GM03348 (cell line): Measurements from ENCODE around the gene PTTG2.
"Not testable (repeated sequence)": the region's sequence is repeated elsewhere in the genome, so short reads cannot be mapped to it uniquely, and the experiment has no call there.

Source experiments
- DNase-seq: peaks from one replicate; pipeline ENCODE4 v3.0.0; 2012; ENCODE audit warnings: low spot score

PTTG2 gene

DNA sequence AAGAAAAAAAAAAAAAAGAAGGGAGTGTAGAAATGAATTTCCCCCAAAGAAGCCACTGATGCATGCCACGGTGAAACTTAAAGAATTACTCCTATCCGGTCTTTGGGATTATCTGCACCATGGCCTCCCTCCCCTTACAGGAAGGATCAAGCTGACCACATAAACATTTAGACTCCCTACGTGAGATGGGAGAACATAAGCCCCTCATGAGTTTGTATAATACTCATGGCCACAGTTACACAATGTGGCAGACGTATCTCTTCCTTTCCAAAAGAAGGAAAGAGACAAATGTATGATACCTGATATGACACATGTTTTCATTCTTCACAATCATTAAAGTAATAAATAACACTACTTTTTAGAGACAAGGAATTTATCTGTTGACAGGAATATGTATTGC, 3.3 kb upstream of the PTTG2 start:
- no peak for DNase-seq

DNA sequence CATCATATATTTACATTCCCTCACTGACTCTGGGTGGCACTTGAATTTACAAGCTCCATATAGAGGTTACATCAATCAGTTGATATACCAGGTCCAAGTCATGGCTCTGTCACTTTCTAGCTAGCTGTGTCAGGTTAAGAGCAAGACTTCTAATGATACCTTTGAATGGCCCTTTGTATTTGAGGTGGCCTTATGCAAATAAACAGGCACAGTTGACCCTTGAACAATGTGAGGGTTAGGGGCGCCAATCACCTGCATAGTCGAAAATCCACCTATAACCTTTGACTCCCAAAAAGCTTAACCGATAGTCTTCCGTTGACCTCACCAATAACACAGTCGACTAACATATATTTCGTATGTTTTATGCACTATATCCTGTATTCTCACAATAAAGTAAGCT, 1.3 kb upstream of the PTTG2 start:
- no peak for DNase-seq

DNA sequence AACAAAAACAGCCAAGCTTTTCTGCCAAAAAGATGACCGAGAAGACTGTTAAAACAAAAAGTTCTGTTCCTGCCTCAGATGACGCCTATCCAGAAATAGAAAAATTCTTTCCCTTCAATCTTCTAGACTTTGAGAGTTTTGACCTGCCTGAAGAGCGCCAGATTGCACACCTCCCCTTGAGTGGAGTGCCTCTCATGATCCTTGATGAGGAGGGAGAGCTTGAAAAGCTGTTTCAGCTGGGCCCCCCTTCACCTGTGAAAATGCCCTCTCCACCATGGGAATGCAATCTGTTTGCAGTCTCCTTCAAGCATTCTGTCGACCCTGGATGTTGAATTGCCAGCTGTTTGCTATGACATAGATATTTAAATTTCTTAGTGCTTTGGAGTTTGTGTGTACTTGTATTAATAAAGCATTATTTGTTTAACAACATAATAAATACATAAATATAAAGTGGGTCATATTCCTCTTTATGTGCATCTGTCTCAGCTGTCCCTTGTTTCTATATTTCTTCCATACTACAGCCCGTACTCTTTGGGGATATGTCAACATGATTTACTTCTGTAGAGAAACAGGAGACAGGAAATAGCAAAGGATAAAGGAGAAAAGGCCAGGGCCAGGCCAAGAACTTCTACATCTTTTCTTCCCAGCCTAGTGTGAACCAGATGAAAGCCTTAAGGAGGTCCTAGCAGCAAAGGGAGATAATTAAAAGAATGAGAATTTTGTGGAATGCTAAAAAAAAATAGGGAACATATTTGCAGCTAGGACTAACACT, 667 bp downstream of the PTTG2 start:
- no peak for DNase-seq

DNA sequence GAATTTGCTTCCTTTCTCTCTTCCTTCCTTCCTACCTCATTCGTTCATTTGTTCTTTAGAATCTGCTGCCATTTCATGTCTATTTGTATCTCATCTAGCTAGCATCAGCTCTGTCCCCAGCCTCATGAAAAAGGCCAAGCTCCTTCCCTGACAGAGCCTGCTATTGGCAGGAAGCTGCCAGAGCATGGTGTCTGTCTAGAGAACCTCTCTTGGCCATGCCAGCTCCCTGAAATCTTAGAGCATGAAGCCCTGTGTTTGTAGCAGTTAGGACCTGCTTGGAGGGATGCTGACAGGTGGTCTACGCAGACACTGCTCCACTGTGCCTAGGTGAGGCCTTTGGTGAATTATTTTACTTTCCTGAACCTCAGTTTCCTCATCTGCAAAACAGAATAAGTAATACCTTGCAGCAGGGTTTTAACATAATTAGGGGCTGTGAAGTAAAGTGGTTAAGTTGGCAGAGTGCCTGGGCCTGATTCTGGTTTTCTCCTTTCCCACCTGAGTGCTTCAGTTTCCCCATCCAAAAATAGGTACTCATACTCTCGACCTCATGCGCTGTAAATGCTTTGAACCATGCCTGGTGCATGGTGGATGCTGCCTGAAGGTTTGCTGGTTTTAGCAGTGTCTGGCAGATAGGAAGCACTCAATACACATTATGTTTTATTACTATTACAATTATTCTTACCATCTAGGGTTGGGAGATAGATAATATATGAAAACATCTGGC, 4.7 kb downstream of the PTTG2 start:
- DNase-seq = no peak

DNA sequence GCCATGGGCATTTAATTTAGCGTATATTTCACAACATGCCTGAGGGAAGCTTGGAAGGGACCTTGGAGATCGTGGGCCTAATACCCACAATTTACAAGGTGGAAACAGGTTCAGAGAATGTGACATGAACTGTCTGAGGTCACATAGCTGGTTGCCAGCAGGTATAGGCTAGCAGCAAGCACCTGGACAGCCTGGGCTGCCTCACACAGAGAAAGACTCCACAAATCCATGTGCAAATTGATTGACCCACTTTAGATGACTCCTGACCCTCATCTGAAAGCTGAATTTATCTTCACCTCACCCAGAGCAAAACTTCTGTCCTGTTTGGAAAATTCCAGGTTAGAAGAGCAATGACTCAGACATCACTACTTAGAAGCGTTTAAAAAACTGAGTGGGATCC, 5.8 kb downstream of the PTTG2 start:
- DNase-seq = no peak

DNA sequence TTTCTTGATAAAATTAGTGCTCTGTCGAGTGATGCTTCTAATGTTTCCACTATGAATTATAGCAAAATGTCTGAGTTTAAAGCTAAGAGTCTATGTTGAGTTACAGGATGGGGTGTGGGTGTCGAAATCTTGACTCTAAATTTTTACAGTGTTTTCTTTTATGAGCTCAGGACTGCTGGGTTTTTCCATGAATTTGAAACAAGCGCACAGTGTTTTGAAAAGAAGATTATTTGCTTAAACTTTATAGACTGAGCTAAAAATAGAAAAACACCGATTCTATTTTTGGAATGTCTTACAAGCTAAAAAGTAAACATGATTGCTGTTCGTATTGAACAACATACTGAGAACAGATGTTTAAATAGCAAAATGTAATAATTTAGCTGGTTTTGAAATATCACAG, 7.5 kb downstream of the PTTG2 start:
- DNase-seq = no peak

DNA sequence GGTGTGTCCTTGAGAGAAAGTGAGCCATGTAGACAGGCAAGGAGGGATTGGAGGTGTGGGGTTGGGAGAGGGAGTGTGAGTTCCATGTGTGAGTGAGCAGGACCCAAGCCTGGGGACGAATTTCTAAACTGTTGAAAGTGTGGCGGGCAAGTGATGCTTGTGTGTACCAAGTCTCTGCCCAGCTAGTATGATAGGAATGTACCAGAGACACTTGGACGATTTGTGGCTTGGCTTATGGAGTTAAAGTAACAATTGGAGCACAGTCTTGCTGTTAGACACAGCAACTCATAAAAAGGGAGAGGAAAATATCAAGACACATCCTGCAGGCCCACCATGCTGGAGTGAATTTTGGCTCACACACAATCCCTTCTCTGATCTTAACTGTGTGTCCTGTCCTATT, 8.5 kb downstream of the PTTG2 start:
- DNase-seq = no peak

DNA sequence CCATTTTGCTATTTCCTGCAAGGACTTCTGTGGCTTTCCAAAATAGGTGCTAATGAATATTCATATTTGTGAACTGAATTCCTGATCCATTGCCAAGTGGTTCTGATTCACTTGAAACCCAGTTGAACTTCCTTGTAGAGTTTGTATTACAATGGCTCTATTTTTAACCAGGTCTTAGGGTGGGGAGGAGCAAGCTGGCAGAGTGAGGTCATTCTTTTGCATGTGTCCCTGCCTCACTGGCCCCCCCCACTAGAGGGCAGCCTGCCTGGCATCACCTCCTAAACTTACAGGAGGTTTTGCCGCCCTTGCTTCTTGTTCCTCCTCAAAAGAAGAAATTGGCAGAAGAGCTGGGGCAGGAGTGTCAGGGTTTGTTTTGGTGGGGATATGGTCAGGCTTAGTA, 10.5 kb downstream of the PTTG2 start:
- DNase-seq = peak; percentile 34

DNA sequence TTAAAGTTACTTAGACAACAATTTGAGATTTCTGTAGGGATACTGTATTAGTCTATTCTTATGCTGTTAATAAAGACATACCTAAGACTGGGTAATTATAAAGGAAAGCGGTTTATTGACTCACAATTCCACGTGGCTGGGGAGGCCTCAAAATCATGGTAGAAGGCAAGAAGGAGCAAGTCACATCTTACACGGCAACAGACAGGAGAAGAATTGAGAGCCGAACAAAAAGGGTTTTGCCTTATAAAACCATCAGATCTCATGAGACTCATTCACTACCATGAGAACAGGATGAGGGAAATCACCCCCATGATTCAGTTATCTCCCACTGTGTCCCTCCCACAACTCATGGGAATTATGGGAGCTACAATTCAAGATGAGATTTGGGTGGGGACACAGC, 11.0 kb downstream of the PTTG2 start:
- no peak for DNase-seq

DNA sequence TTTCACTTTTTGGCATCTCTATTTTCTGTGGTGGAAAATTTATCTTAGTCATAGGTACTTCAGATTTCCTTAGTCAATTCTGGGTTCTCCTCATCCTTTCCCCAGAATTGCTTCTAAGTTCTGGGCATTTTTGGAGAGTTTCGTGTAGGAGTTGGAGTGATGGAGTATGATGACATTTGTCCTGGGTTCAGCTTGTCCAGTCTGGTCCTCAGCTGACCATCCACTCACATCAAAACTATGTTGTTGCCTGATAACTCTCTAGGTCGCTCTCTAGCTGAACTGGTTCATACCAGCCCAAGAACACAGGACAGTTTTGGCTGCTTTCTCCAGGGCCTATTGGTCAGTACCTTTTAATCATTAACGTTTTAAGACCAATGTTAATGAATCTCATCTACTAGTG, 13.2 kb downstream of the PTTG2 start:
- DNase-seq = no peak

DNA sequence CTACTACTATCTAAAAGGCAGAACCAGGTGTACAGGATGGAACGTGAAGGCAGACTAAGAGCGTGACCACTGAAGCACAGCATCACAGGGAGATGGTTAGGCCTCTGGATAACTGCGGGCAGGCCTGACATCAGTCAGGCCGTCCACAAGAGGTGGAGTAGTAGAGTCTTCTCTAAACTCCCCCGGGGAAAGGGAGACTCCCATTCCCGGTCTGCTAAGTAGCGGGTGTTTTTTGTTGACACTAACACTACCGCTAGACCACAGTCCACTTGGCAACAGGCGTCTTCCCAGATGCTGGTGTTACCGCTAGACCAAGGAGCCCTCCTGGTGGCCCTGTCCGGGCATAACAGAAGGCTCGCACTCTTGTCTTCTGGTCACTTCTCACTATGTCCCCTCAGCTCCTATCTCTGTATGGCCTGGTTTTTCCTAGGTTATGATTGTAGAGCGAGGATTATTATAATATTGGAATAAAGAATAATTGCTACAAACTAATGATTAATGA, 15.2 kb downstream of the PTTG2 start:
- DNase-seq = not testable (repeated sequence)

DNA sequence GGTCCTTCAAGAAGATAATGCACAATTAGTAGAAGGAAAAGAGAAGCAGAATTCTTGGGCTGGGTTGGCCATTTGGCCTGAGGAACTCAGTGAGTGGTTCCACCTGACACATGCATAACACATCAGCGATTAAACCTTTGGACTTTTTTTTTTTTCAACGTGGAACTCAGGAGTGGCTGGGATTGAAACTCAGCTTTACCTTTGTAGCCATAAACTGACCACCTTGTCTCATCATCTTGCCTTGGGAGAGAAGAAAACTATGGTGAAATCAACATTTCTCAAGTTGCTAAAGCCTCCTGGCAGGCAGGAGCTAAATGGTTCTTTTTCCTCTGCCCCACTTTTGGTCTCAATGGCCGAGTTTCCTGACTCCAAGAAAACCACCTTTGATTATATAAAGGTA, 16.3 kb downstream of the PTTG2 start:
- no peak for DNase-seq

DNA sequence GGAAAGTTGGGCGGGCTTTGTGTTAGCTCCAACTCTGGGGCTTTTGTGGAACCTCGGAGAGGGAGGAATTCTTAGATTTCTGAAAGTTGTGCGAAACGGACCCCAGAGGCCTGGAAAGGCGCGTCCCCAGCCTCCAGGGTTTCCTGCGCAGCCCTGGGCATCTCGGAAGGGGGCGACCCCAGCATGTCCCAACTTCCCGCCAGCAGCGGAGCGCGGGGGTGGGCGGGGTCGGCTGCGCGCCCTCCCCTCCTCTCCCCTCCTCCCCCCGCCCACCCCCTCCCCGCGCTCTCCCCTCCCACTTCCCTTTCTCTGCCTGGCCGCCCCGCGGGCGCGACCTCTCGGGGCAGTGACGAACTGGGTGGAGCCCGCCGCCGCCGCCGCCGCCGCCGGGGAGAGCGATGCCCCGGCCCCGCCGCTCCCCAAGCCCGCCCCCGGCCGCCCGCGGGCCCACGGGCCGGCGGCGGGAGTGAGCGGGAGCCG, 16.8 kb downstream of the PTTG2 start:
- peak; percentile 92 for DNase-seq

DNA sequence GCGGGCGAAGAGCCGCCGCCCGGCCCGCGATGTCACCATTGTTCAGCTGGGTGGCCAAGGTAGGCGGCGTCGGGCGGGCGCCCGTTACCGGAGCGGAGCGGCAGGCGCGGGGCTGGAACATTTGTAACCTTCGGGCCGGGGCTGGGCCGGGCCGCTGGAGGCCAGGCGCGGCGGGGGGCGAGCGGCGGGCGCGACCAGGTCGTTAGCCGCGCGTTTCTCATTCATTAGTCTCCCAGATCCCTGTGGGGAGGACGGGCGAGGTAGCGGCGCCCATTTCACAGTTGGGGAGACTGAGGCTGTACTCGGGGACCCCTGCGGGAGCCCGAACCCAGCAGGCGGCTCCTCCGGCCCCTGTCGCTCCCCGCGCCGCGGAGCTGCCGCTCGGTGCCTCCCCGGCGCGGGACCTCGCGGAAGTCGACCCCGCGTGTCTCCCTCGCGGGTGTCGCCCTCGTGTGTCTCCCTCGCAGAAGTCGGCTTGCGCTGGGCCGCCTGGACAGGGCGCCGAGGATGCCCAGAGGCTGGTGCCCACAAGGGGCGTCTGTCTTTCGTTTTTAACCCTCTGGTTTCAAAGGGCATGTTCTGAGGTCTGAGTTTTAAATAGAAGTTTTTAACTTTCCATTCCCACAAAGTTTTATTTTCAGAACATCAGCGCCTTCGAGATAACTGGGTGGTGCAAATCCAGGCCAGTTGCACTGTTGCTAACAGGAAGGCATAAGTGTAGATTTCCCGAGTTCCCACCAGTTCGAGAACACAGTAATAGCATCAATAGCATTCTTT, 17.5 kb downstream of the PTTG2 start:
- peak; percentile 88 for DNase-seq

DNA sequence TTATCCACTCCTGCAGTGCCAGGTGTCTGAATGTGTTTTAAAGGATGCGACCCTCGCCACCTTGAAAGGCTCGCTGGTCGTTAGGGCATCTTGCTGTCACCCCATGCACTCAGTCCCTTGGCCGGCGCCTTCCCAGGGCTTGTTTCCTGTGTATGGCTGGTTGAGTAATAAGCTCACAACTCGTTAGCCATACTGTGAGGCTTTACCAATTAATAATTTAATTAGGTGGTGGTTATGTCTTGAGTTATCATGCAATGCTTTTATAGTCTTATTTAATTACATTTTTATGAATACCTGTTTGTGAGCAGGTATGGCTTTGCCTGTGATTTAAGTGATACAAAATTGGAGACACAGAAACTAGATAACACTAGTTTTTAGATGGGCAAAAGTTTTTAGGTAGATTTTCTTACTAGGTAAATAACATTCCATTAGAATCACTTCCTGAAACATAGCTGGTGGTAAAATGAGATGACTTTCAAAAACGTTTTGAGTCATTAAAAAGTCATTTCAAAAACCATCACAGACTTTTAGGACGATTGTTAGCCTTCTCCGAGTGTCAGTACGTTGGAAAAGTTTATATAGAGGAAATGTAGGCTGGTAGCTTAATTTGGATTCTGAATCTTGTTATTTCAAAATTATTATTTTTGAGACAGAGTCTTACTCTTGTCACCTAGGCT, 18.2 kb downstream of the PTTG2 start:
- DNase-seq = peak; percentile 14

DNA sequence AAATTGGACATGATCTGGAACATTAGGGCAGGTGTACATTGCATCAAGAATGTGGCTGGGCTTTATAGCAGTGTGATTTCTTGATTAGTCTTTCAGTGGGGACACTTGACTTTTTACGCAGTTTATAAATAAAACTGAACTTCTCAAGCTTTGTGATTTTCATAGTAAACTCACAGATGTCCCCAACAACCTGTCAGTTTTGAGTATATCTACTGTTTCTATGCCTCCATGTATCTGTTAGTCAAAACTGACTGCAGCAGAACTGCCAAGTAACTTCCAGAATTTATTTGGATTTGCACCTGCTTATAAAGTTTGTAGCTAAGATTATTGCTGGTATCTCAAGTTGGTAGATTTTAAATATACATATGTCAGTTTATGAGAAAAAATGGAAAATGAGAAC, 20.0 kb downstream of the PTTG2 start:
- DNase-seq = no peak

DNA sequence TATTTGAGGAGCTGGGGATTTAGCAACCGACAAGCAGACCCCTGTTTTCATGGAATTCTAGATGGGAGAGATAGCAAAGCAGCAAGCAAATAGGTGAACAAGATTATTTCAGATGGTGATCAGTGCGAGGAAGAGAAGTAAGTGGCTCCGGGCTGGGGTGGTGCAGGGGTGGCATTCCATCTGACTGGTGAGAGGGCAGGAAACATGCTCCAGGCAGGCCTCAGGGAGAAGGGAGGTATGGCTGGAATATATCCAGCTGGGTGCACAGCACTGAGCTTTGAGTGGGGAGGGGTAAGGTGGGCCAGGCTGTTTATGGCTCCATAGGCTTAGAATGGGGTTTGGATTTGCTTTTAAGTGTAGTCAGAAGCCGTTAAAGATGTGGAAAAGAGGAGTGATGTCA, 21.2 kb downstream of the PTTG2 start:
- DNase-seq = no peak

DNA sequence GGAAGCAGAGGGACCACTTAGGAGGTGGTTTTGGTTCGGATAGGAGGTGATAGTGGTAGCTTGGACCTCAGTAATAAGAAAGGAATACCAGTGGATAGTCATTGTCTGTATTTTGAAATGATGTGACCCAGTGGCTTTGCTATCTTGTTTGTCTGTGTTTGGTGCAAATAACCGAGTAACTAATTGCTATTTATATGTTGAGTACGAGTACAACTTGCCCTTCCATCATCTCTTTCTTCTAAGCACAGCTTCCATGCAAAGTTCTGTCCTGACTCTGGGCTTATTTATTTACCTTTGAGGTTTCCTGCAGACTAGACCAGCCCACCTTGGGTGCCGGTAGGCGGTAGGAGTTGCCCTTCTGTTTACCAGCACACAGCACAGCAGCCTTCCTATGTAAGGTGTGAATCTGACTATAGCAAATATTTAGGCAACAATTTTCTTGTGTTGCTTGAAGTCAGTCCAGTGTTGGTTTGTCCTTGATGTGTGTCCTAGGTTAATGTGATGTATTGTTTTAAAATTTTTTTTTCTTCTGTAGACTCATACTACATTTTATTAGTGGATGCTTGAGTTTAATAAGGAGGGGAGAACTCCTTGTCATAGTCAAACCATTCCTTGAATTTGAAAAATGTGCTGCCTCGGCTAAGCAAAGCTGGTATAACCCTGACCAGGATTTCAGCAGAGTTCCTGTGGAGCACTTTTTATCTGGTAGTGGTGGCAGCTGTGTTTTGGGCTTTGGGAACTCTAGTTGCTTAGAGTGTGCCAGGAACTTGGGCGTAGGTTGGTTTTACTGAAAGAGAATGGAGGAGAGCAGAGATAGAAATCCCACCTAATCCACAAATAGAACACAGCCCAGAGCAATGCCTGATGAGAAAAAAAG, 21.9 kb downstream of the PTTG2 start:
- DNase-seq = peak; percentile 40

DNA sequence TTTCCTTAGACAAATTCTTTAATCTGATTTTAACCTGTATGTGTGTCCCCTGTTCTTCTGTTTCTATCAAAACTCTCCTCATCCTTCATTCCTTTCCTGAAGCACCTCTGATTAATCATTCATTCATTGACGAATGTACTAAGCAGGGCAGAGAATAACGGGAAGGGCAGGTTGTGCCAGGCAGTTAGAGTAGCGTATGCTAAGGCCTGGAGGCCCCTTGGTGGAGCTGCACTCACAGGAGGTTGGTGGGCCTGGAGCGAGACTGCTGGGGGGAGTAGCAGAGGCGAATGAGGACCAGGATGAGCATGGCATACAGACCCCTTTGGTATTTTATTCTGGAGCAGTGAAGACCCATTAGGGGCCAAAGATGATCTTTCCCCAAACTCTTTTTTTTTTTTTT, 22.5 kb downstream of the PTTG2 start:
- DNase-seq = no peak

DNA sequence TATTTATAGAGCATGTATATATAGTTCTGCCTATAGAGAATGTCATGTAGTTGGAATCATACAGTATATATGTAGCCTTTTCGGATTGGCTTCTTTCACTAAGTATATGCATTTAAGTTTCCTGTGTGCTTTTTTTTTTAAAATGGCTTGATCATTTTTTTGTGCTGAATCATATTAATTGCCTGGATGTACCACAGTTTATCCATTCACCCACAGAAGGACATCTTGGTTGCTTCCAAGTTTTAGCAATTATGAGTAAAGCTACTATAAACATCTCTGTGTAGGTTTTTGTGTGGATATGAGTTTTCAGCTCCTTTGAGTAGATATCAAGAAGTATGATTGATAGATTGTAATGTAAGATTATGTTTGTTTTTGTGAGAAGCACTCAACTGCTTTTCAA, 23.8 kb downstream of the PTTG2 start:
- no peak for DNase-seq

DNA sequence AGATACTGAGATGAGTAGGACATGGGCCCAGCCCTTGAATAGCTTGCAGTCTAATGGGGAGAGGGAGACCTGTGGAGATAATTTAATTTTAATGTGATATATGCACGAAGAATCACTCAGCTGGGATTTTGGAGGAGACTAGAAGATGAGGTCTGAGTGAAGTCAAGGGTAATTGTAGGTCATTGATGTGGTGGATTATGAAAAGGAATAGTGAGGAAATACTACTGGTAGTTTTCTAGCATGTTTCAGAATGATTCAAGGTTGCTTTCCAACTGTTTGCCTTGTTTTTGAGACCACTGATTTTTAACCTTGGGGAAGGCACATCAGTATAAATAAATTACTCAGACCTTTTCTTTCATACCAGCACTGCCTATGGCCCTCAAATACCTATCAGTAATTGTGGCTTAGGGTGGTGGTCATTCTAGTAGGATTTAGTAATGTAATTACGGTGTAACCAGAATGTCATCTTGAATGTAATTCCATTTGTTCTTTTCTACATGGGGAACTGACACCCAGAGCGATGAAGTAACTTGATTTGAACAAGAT, 25.6 kb downstream of the PTTG2 start:
- no peak for DNase-seq
